ENCODE measurements around the gene SRGAP1.
"Not testable (repeated sequence)": the region's sequence is repeated elsewhere in the genome, so short reads cannot be mapped to it uniquely, and the experiment has no call there.

The SRGAP1 gene

GRCh38 chr12:63869656-63870055 is 25.2 kb downstream of the SRGAP1 start:
- DNase-seq (ENCODE audit: low read depth), result no peak

GRCh38 chr12:63870838-63871237 is 26.3 kb downstream of the SRGAP1 start:
- no peak for DNase-seq (ENCODE audit: low read depth)

DNA sequence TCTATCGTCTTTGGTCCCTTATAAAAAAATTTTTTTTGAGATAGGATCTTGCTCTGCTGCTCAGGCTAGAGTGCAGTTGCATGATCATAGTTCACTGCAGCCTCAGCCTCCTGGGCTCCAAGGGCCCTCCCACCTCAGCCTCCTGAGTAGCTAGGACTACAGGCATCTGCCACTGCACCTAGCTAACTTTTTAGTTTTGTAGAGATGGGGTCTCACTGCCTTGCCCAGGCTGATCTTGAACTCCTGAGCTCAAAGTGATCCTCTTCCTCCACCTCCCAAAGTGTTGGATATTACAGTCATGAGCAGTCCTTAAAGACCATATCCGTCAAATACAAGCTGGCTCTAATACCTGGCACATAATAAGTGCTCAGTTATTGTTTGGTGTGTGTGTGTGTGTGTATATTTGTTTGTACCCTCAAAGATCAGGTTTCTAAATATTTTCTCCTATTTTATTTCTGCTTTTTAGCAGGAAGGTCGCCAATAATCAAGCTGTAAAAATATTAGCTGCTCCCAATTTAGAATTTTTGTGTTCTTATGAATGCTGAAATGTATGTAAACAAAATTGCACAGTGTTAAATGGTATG is 30.5 kb downstream of the SRGAP1 start:
- DNase-seq (ENCODE audit: low read depth), result no peak

DNA sequence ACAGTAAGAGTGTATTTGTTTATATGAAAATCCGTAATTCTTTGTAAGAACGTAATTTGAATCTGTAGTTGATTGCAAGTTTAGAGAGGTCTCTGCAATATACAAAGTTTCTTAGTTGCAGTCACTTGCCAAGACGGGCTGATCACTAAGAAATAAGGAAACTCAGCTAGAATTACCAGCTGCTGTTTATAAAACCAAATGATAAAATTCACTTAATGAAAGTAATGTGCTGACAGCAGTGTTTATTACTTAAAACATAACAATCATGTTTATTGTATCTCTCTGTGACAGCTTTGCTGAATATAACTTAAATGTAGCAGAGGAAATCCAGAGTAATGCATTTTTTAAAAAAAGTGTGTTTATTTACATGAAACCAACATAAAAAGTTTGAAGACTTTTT is 31.2 kb downstream of the SRGAP1 start:
- DNase-seq (ENCODE audit: low read depth), result no peak

GRCh38 chr12:63876980-63877379 is 32.5 kb downstream of the SRGAP1 start:
- DNase-seq (ENCODE audit: low read depth), result no peak

- no peak for DNase-seq (ENCODE audit: low read depth)
These were observed 33.2 kb downstream of the SRGAP1 start for GRCh38 chr12:63877693-63878092.

DNA sequence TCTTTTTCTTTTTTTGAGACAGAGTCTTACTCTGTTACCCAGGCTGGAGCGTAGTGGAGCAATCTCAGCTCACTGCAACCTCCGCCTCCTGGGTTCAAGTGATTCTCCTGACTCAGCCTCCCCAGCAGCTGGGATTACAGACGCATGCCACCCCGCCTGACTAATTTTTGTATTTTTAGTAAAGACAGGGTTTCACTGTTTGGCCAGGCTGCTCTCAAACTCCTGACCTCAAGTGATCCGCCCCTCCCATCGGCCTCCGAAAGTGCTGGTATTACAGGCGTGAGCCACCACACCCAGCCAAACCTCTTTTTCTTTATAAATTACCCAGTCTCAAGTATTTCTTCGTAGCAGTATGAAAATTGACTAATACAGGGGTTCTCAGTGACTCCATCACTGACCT is 35.7 kb downstream of the SRGAP1 start:
- DNase-seq (ENCODE audit: low read depth), result not testable (repeated sequence)

DNA sequence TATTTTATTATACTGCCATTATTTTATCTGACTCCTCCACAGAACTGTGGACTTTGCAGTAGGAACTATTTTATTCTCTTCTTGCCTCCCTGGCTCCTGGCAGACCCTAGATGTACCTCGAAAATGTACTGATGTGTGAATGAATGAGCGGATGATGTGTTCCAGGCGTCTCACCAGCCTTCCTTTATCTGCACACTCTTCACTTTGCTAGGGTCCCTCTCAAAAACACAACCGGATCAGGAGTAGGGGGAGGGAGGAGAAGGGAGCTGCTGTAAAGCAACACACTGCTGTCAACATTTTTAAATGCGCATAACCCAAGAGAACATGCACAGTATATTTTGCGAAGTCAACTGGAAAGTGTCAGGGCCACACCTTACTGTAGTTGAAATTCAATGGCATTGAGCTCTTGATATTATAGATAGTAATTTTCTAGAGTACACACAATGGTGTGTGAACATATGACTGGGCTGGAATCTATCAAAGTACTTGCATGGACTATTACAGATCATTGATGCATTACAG is 36.3 kb downstream of the SRGAP1 start:
- DNase-seq (ENCODE audit: low read depth), result no peak

DNA sequence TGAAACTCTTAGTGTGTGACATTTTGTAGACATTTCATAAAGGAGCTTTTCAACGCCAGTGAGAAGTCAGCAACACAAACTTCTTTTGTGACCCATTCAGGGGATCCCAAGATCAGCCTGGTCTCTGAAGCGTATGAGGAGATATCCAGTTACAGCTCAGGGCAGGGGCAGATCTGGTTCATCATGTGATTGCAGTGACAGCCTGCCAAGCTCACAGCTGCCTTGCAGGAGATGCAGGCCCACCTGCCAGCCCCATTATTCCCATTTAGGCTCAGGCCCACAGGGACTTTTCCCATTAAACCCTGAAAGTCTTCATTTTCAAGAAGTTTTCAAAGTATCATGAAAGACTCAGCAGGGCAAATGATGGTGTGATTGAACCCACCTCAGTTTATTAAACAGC is 38.3 kb downstream of the SRGAP1 start:
- no peak for DNase-seq (ENCODE audit: low read depth)

- DNase-seq (ENCODE audit: low read depth), result no peak
These were observed 40.9 kb downstream of the SRGAP1 start for GRCh38 chr12:63885401-63885800.

DNA sequence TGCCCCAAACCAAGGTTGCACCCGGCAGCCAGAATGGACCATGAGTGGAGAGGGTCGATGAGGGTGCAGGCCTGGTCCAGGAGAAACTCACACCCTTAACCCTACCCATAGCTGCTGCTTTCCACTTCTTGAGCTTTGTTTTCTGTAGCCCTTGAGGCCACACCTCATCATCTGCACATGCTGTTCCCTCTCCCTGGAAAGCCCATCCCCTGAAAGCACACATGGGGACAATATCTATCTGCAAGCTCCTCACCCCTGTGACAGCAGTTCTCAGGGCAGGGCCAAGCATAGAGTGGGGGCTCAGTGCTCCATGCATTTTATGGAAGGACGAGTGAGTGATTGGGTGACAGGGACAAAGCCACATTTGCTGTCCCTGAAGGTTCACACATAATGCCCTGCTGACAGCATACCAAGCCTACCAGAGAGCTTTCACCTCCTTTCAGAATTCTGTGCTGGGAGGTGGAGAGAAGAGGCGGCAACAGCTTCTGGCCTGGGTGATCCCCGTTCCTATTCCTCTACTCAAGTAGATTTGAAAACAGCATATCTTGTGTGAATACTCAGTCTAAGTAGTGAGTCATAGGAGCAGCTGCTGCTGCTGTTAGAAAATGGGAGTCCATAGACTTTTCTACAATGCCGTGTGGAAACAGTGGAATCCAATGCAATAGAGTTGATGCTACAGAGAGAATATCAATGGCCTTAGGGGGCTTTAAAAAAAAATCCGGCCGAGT is 44.6 kb downstream of the SRGAP1 start:
- DNase-seq (ENCODE audit: low read depth), result no peak

- no peak for DNase-seq (ENCODE audit: low read depth)
These were observed 45.4 kb downstream of the SRGAP1 start for GRCh38 chr12:63889721-63890509.

- DNase-seq (ENCODE audit: low read depth), result no peak
These were observed 48.7 kb downstream of the SRGAP1 start for GRCh38 chr12:63893170-63893569.

DNA sequence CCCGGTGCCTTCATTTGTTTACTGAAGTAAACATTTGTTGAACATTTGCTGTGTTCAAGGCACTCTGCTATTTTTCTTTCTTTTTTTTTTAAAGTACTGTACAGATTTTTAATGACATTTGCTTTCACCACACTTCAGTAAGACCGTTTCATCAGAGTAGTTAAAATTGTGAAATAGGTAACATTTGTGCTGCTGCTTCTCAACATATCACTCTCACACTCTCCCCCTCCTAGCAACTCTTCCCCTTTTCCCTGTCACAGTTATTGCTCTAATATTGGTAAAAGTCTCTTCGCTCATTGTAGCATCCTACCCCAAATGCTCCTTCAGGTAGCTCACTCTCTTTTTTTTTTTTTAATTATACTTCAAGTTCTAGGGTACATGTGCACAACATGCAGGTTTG is 49.6 kb downstream of the SRGAP1 start:
- DNase-seq (ENCODE audit: low read depth), result no peak

GRCh38 chr12:63895841-63896240 is 51.3 kb downstream of the SRGAP1 start:
- no peak for DNase-seq (ENCODE audit: low read depth)

DNA sequence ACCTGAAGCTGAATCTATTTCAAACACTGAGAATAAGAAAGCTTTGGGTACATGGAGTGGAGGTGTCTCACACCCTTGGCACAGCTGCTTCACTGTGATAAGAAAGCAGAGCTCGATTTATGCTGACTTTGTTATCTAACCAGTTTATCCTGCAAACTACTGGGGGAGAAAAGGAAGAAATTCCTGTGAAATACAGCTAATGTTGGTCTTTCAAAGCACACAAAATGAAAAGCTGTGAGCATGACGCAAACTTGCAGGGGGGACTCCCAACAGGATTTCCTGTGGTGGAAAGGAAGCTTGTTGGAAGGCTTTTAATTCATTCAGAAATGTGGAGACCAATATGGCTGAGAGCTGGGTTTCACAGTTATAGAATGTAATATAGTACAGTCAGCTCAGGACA is 53.4 kb downstream of the SRGAP1 start:
- no peak for DNase-seq (ENCODE audit: low read depth)

DNA sequence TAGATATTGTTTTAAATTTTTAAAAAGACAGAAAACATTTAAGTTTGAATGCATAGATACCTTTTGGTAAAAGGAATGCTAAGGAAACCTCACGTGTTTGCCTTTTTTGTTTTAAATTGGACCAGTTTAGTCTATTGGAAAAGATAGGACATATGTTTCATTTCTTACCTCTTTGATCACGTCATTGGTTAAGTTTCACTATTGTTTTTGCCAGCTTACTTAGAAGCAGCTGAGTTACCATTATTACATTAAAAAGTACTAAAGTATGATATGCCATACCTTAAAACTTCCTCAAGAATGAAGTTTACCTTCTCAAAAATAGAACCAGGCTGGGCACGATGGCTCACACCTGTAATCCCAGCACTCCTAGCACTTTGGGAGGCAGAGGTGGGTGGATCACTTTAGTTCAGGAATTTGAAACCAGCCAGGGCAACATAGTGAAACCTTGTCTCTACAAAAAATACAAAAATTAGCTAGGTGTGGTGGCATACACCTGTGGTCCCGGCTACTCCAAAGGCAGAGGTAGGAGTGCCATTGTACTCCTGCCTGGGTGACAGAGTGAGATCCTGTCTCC is 54.4 kb downstream of the SRGAP1 start:
- no peak for DNase-seq (ENCODE audit: low read depth)

- DNase-seq (ENCODE audit: low read depth), result no peak
These were observed 54.9 kb downstream of the SRGAP1 start for GRCh38 chr12:63899396-63899795.

DNA sequence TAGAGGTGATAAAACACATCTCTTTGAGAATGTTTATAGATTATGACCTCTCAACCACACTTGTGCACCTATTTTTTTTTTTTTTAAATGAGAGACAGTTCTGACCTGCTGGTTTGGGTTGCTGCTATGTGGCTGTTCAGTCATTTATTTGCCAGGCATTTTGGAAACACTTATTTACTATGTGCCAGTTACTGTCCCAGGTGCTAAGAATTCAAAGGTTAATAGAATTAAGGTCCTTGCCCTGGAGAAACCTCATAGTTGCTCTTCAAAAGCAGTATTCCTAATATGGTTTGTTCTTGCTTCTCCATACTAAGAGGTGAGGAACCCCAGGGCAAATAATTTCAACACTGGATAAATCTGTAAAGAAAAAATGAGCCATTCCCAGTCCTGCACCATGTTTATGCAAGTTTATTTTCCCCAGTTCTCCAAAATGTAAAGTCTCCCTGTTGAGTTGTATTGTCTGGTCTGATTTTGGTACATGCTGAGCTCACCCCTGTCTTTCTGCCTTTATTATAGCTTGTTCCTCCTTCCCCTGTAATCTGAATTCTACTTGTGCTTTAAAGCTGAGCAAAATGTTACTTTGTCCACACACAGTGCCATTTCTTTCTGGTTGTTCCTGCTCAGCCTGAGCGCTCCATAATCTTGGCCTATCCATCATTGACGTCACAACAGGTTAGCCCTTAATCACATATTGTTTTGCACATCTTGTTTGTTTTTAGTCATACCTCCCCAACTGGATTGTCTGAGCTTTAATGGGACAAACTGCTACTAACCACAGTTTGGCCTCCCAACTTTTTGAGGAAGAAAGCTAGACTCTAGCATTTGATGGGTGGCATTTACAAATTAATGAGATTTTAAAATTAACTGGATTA is 56.7 kb downstream of the SRGAP1 start:
- DNase-seq (ENCODE audit: low read depth), result no peak

GRCh38 chr12:63904653-63905052 is 60.2 kb downstream of the SRGAP1 start:
- DNase-seq (ENCODE audit: low read depth), result no peak

DNA sequence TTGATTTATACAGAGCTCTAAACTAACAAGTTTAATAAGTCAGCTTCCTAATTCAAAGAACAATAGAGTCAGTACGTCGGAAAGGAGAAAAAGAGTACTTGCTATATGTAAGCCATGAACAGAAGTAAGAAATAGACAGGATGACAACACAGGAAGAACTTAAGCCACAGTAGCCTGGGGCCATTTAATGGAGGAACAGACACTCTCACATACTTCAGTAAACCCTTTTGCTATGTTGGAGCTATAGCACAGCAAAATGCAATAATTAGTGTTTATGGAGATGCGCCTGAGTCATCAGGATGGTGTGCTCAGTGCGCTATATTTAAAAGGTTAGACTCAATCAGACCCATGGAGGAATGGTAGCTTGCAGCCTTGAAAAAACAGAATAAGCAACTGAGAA is 61.0 kb downstream of the SRGAP1 start:
- no peak for DNase-seq (ENCODE audit: low read depth)

- no peak for DNase-seq (ENCODE audit: low read depth)
These were observed 62.4 kb downstream of the SRGAP1 start for GRCh38 chr12:63906876-63907275.

Data from activated T-cell treated with anti-CD3 and anti-CD28 coated beads for 24 hours (primary cell).